GM10266 (cell line): Measurements from ENCODE around the gene TWIST2.

ENCODE experiments used
- DNase-seq: peaks from one replicate; pipeline ENCODE4 v3.0.0; 2012; ENCODE audit errors: extremely low spot score
- CTCF ChIP-seq: IDR thresholded peaks from 2 replicates; pipeline ENCODE4 v1.5.1; 2012; ENCODE audit warnings: mild to moderate bottlenecking, low read depth; ENCODE audit not compliant: control insufficient read depth, insufficient read depth; ENCODE audit errors: missing control alignments

Gene TWIST2

GRCh38 chr2:238888781-238889180 lies 40.9 kb downstream of the TWIST2 start:
- no peak for DNase-seq
- no peak for TF ChIP-seq CTCF

- DNase-seq, result no peak
- no peak for TF ChIP-seq CTCF
These were observed 42.2 kb downstream of the TWIST2 start for GRCh38 chr2:238890131-238890530.

GRCh38 chr2:238890618-238891456 lies 43.0 kb downstream of the TWIST2 start:
- no peak for DNase-seq
- TF ChIP-seq CTCF, result no peak

- DNase-seq, result no peak
- TF ChIP-seq CTCF, result no peak
These were observed 43.7 kb downstream of the TWIST2 start for GRCh38 chr2:238891457-238892203.

- no peak for TF ChIP-seq CTCF
These were observed 44.3 kb downstream of the TWIST2 start for GRCh38 chr2:238892204-238892500.

GRCh38 chr2:238892796-238893195 lies 44.9 kb downstream of the TWIST2 start:
- DNase-seq, result no peak
- no peak for TF ChIP-seq CTCF

More at GRCh38 chr2:238892204-238892500, 44.3 kb downstream of the TWIST2 start:
- no peak for DNase-seq
